Iris pigment epithelial cell (primary cell): ENCODE measurements around the gene NKAPL.

ENCODE experiments used
- DNase-seq: peaks from one replicate; pipeline ENCODE4 v3.0.0-alpha.2; 2011; ENCODE audit warnings: low read depth

NKAPL gene

GRCh38 chr6:28245206-28245941 lies 13.7 kb upstream of the NKAPL start:
- no peak for DNase-seq

- DNase-seq, result no peak
Measured at GRCh38 chr6:28248916-28249315, 10.2 kb upstream of the NKAPL start.

- no peak for DNase-seq
Measured at GRCh38 chr6:28250747-28251146, 8.3 kb upstream of the NKAPL start.

- peak; percentile 31 for DNase-seq
Measured at GRCh38 chr6:28251661-28252008, 7.5 kb upstream of the NKAPL start.

GRCh38 chr6:28252009-28252975 lies 6.8 kb upstream of the NKAPL start, which contains the start of gene ZKSCAN4:
ZKSCAN4 (minus strand) TSS chr6:28252269; CDS start chr6:28251980, 289 bp downstream.
- peak; percentile 92 for DNase-seq

- no peak for DNase-seq
Measured at GRCh38 chr6:28254121-28254519, 5.0 kb upstream of the NKAPL start.

- DNase-seq, result no peak
Measured at GRCh38 chr6:28257042-28257441, 2.1 kb upstream of the NKAPL start.

GRCh38 chr6:28263922-28264321 lies 4.8 kb downstream of the NKAPL start:
- DNase-seq, result peak; percentile 40

GRCh38 chr6:28264834-28265401 lies 5.8 kb downstream of the NKAPL start:
- DNase-seq, result peak; percentile 21

GRCh38 chr6:28266563-28266961 lies 7.5 kb downstream of the NKAPL start:
- DNase-seq, result no peak

GRCh38 chr6:28266962-28267694 lies 8.0 kb downstream of the NKAPL start, which contains the start of gene ZSCAN26:
ZSCAN26 (plus strand) TSS chr6:28267143; CDS start chr6:28271920, 4,777 bp downstream.
- DNase-seq, result peak; percentile 88

- DNase-seq, result no peak
Measured at GRCh38 chr6:28267695-28268059, 8.6 kb downstream of the NKAPL start.

- peak; percentile 94 for DNase-seq
Measured at GRCh38 chr6:28269492-28269891, 10.4 kb downstream of the NKAPL start.

- DNase-seq, result no peak
Measured at GRCh38 chr6:28274888-28275287, 15.8 kb downstream of the NKAPL start.

- DNase-seq, result no peak
Measured at GRCh38 chr6:28277746-28278145, 18.6 kb downstream of the NKAPL start.

GRCh38 chr6:28280595-28281287 lies 21.6 kb downstream of the NKAPL start:
- no peak for DNase-seq

GRCh38 chr6:28281288-28282064 lies 22.4 kb downstream of the NKAPL start, which contains the start of gene PGBD1:
PGBD1 (plus strand) TSS chr6:28281572; CDS start chr6:28283814, 2,242 bp downstream.
- peak; percentile 77 for DNase-seq

- no peak for DNase-seq
Measured at GRCh38 chr6:28282926-28283325, 23.8 kb downstream of the NKAPL start.

- DNase-seq, result no peak
Measured at GRCh38 chr6:28291573-28291972, 32.5 kb downstream of the NKAPL start.

- DNase-seq, result no peak
Measured at GRCh38 chr6:28295326-28295725, 36.2 kb downstream of the NKAPL start.
